GM21526 (cell line): ENCODE data around the gene GLRA1.
"Not testable (repeated sequence)": the region's sequence is repeated elsewhere in the genome, so short reads cannot be mapped to it uniquely, and the experiment has no call there.

Experiments used
- ATAC-seq: cut with Tn5 transposase; IDR thresholded peaks from one replicate; pipeline ENCODE4 v1.9.1; 2021; ENCODE audit warnings: moderate library complexity; ENCODE audit not compliant: unreplicated experiment, low FRiP score

GLRA1 gene

DNA sequence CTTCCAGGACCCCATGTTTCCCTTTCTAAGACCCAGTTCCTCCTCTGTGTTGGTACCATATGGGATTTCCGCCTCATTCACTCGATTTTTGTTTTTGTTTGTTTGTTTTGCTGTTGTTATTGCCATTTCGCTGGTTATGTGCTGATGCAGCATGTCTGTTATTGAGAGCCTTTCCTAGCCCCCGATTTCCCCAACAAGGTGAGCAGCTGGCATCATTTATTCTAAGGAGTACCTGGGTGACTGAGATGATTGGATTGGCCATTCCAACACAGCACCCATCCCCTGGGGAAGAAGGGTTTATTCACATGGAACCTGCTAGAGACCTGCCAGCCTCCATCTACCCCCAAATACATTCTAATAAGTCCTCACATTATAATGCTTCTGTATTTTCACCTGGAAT lies 2.7 kb downstream of the GLRA1 start:
- ATAC-seq = no peak

DNA sequence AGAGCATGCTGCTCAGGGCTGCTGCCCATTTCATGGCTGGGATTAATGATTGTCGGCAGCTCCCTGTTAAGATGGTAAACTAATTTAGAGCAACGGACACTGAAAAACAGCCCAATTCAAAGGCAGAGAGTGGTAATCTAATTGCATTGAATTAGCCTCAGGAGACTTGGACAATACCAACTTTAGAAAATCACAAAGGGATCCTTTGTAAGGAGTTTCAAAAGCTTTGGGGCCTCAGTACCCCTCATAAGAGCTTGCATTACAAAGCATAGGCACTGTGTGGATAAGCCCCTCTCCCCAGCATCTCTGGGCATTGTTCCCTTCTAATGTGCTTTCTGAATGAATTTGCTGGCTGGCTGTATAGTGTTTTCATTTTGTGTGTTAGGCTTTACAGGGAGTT lies 6.7 kb downstream of the GLRA1 start:
- ATAC-seq = no peak

DNA sequence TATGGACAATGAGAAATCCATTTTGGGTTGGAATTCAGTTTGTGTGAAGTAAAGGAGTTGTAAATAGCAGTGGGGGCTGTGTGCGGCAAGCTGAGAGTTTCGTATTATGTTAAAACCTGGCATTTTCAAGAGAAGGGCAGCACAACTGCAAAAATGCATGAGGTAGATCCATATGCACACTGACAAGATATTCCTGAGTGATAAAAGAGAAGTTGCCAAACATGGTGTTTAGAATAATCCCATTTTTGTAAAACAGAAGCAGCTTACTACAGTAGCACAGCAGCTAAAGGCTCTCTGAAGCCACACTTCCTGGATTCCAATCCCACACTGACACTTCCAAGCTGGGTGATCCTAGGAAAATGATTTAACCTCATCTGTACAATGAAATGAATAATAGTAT lies 11.2 kb downstream of the GLRA1 start:
- ATAC-seq = no peak

DNA sequence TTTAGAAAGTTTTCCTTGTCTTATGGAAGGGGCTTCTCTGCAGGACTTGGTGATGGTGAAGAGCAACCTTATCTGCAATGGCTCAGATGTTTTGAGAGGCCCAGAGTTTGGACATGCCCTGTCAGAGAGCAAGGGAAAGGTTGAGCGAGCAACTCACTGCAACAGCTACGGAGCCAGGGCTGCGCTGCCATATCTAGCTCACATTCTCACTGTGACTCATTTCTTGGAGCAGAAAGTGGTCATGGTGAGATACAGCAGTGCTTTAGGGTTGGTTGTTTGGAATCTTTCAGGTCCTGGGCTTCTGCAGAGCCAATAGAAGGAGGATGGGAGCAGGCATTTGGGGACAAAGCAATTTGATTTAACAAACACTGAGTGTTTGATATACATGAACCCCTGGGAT lies 12.3 kb downstream of the GLRA1 start:
- no peak for ATAC-seq

DNA sequence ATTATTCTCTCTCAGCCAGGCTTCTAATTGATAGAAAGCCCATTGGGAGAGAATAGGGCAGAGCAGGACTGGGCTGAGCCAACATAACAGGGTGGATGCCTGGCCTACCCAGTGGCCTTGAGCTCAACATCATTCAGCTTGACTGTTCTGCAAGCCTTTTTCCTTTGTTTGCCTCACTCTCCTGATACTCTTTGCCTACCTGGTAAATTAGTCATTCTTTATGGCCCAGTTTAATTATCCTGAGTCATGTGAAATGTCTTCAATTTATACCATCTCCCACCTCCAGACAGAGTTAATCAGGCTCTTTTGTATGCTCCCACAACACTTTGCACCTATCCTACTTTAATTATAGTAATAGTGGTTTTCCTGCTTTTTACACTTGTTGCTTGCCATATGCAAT lies 13.6 kb downstream of the GLRA1 start:
- ATAC-seq = no peak

DNA sequence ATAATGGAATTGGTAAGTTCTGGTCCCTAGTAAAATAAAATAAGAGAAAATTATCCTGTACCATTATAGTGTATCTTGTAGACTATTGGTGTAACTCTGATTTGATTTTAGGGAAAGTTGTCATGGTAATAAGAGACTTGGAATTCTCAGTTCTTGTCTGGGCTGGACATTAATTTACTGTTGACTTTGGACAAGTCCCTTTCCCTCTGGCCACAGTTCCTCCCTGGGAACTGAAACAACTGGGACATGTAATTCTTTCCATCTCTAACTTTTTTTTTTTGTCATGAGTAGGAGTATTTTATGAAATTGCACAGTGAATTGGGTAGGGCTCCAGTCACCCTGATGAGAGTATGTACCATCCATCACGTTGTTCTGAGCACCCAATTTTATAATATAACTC lies 15.0 kb downstream of the GLRA1 start:
- no peak for ATAC-seq

DNA sequence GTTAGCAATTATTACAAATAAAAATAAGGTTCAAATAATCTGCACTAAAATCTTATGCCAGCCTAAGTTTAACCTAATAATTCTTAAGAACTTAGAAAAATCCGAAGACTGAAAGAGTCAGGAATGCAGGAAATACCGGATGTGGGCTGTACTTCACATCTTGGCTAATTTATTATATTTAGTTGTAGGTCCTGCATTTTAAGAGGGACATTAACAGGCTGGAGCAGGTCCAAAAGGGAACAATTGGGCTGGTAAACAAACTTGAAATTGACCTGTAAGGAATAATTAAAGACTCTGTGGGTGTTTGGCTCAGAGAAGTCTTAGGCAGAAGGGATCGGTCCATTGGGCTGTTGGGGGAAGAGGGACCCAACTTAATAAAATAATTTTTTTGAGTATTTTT lies 18.4 kb downstream of the GLRA1 start:
- no peak for ATAC-seq

DNA sequence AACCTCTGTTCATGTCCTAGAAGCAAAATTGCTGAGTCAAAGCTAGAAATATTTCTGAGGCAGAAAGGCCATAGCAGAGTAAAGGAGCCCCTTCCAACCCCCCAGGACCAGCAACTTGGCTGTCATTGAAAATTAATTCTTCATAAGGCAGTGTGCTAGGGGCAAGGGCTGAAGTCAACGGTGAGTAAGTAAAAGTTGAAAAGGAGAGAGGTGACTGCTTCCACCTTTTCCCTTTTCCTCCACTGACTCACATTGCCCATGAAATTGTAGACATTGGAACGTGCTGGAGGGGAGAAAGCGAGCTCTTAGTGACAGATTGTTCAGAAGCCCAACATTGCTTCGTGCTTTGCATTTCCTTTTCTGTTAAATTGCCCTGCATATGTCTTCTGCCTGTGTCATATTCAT lies 19.1 kb downstream of the GLRA1 start:
- ATAC-seq = no peak

DNA sequence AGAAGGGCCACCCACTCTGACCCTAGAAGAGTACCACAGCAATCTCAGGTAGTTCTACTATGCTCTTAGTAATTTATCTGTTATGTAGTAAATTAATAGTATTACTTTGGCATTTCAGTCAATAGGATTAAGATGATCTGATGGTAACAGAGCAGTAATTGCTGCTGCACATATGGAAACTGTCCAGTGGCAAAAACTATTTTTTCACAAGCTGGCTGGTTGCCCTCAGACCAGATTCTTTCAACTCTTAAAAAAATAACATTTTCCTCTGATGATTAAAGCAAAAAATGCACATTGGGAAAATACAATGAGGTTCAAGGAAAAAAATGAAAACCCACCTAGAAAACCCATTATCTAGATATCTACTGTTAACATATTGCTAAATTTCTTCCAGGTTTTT lies 19.7 kb downstream of the GLRA1 start:
- no peak for ATAC-seq

DNA sequence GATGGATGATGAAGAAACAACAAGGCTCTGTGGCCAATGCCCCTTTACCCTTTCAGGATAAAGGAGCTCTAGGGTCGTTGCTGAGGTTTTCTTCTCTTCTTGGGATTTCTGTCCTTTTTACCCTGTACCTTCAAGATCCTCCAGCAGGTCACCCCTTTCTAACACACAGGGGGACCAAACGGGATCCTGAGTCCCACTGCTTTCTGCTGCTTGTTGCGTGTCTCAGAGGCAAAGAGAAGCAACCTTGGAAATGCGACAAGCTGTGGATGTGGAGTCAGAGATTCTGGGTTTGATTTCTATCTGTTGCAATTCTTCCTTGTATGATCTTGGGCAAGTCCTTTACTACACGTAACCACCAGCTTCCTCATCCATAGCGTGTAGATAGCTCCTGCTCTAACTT lies 20.5 kb downstream of the GLRA1 start:
- ATAC-seq = no peak

DNA sequence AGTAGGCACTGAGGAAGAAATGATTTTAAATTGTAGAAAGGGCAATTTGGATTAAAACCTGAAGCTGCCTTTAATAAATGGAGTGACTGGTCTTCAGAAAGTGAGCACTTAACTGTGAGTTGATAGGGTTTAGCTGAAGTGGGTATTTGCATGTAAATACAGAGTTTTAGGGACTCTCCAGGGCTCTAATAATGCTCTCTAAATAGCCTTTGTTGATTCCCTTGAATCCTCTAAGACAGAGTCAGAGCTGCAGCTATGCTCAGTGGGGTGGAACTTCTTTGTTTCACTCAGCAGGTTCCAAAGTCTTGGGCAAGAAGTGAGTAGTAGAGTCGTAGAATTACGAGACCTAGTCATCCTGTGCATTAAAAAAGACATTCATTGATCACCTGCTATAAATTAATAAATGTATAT lies 21.4 kb downstream of the GLRA1 start:
- ATAC-seq = peak; percentile 93

DNA sequence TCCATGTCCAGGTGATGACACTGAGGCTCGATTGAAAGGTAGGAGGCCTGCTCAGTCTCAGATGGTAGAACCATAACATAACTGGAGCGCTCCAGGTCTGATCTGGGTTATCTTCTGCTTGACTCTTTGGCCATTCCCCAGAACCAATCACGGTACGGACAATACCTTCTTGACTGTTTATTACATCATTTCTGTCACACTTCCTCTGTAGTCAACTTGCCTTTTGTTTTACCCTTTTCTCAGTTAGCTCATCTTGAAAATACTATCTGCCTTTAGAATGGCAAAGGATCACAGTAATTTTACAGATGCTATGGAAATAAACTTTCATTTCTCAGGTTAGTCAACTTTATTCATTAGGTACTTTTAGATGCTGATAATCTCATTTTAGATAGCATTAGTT lies 22.4 kb downstream of the GLRA1 start:
- ATAC-seq = no peak

DNA sequence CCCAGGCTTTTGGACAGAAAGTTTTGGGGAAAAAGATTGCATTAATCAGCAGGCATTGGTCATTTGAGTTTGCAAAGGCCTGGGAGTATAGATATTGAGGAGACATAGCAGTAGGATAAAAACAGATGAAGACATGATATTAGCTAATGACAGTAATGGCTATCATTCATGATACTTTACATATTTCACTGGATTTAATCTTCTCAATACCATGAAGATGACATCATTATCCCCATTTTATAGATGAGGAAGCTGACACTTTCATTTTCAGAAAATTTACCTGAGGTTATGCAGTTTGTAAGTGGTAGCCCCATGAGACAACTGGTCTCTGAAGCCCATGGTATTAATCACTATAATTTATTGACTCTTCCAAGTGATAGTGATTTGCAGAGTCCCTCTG lies 23.0 kb downstream of the GLRA1 start:
- no peak for ATAC-seq

DNA sequence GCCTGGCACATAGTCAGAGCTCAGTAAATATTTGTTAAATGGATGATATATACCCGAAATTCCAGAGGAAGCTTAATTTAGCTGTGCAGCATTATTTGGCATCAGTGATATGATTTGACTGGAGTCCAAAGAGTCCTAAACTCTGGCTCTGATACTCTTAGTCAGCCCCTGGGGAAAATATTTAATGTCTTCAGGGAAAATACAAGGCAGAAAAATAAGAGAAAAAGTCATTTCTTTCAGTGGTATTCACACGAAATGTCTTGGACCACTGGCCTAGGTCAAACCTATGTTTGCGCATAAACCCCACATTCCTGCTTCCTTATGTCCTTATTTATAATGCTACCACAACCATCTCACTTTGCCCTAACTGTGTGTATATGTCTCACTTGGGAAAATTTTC lies 23.8 kb downstream of the GLRA1 start:
- no peak for ATAC-seq

DNA sequence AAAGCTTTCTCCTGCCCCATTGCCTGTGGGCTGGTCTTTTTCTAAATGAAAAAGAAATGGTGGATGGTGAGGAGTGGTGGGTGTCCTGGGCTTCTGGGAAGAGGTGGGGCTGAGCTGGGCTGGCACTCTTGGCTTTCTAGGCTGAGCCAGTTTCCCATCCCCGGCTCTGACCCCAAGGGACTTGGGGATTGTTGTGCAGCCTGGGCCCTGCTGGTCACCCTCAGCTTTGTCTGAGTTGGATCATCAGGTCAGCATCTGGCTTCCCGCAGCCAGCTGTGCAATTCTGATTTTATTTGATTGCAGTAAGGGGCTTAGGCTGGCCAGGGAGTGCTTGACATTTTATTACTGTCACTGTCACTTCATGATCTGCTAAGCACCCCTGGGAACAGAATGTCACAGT lies 25.3 kb downstream of the GLRA1 start:
- no peak for ATAC-seq

DNA sequence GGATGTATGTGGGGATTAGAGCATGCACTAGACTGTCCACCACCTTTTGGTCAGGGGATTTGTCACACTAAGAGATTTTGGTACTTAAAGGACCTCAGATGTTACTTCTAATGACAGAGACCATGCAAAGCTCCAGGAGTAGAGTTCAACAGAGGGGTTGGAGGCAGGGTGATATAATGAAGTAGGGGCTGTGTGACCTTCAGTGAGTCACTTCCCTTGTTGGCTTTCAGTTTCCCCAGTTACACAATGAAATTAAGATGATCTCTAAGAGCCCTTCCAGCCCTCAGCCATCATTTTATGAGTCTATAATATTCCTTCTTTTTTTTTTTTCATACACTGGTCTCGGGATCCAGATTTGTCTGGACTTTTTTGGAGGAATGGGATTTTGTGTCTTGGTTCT lies 26.8 kb downstream of the GLRA1 start:
- ATAC-seq = no peak

DNA sequence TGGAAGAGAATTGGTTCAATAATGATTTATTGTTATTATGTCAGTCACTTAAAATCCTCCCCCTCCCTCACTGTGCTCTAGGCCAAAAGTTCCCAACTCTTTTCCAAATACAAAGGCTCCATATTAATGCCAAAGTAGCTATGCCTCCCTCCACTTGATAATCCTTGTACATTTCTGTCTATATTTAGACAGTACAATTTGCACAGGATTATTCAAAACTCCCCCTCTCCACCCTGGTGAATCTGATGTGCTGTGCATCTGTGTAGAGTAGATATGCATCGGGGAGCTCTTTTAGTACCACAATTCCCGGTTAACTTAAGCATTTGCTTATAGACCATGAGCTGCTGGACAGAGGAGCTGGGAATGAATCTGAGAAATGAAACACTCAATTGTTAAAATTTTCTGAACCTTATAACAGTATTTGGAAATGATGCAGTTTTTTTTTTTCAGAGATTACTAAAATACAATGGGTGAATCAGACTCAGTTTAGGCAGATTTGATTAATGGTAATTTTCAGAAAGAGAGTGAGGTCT lies 27.6 kb downstream of the GLRA1 start:
- no peak for ATAC-seq

DNA sequence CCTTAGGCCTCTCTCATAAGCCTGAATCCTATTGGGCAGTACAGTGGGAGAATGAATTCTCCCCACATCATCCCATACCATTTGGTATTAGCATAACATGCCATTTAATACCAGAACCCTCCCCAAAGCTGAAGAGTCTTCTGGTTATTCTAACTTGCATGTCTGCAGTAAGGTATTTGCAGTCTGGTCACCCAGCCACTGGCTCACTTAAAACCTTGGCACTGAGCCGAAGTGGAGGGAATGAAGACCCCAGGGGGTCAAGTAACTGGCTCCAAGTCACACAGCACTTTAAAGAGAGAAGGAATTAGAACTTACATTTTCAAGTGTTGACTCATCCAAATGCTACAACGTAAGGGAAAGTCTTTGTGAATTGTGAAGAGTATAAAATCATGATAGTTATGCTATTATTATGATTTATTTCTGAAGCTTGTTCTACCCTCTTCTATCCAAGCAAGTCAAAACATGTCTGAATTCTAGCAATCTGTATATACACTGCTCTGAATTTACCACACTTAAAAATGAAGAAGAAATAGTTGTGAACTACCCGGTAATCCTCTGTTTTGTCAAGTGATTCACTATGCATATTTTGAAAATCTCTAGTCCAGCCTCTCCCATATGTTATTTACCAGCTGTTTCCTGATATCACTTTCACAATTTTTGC lies 28.5 kb downstream of the GLRA1 start:
- ATAC-seq = no peak

DNA sequence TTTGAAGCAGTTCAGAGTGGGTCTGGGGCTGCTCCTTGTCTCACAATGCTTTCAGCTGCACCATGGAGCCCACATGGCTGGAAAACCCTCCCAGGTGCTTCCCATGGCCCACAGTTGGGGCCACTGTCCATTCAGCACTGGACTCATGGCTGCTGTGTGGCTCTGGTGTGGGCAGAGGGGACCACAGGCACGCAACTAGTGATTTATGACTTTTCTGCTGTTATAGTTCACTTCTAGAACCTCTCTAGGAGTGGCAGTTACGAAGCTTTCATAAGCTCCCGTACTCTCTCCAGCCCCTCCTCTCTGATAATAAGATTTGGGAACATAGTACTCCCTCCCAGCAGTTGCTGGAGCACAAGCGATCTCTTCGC lies 29.0 kb downstream of the GLRA1 start:
- ATAC-seq = no peak

DNA sequence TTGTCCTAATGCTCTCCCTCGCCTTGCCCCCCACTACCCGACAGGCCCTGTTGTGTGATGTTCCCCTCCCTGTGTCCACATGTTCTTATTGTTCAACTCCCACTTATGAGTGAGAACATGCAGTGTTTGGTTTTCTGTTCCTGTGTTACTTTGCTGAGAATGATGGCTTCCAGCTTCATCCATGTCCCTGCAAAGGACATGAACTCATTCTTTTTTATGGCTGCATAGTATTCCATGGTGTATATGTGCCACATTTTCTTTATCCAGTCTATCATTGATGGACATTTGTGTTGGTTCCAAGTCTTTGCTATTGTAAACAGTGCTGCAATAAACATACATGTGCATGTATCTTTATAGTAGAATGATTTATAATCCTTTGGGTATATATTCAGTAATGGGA lies 31.2 kb downstream of the GLRA1 start:
- ATAC-seq = not testable (repeated sequence)

DNA sequence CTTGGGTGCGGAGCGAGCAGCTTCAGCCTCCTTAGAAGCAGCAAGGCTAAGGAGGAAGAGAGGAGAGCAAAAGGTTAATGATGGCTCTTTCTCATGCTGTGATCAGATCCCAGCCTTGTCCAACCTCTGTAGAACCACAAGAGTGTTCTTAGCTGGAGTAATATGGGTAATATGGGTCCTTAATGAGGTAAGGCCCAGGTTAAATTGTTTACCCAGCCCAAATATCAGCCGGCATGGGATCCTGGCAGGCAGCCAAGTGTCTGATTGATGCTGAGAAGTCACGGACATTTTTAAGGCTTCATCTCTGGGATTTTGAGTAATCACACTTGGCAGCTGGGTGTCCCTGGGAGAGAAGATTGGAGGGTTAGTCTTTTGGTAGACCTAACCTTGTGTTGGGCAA lies 32.3 kb downstream of the GLRA1 start:
- ATAC-seq = no peak

DNA sequence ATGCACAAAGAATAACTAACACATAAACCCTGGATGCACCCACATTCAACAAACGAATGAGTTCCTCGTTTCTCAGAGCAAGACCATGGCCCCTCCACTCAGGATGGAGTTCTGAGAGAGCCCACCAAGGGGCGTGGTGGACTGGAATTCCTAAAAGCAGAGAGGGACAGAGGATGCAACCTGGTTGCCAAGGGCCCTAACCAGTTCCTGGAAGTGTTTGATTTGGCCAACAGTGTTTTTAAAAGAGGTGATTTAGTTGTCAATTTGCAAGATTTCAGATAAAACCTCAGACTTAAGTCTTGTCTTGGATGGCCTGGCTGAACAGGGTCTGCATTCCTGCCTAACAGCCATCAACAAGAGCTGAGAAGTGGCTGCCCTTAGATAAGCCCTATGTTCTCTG lies 34.4 kb downstream of the GLRA1 start:
- no peak for ATAC-seq

DNA sequence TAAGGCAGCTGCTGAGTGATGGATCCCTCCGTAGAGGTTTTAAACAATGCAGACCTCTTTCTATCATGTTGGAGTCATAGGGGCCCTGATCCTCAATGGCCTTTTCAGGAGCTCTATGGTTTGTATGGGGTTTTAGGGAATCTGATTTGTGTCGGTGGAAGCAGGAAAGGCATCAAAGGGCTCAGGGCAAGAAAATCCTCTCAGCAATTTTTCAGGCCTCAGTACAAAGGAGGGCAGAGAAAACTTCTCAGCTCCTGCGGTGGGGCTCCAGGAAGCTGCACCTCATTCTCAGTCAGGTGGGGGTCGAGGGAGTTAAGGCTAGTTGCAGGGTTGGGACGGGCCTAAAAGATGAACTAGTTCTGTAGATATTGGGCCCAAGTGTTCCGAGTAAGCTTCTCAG lies 35.0 kb downstream of the GLRA1 start:
- no peak for ATAC-seq
